Activated CD8-positive, alpha-beta memory T cell treated with anti-CD3 and anti-CD28 coated beads, Interleukin-2, amount 50 U/mL, for 1 hour (primary cell): ENCODE data around the gene SLC25A44.

ENCODE experiments used
- DNase-seq: peaks from one replicate; pipeline ENCODE4 v3.0.0-alpha.2; 2020; ENCODE audit errors: extremely low read depth

Gene SLC25A44, protein sequence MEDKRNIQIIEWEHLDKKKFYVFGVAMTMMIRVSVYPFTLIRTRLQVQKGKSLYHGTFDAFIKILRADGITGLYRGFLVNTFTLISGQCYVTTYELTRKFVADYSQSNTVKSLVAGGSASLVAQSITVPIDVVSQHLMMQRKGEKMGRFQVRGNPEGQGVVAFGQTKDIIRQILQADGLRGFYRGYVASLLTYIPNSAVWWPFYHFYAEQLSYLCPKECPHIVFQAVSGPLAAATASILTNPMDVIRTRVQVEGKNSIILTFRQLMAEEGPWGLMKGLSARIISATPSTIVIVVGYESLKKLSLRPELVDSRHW

DNA sequence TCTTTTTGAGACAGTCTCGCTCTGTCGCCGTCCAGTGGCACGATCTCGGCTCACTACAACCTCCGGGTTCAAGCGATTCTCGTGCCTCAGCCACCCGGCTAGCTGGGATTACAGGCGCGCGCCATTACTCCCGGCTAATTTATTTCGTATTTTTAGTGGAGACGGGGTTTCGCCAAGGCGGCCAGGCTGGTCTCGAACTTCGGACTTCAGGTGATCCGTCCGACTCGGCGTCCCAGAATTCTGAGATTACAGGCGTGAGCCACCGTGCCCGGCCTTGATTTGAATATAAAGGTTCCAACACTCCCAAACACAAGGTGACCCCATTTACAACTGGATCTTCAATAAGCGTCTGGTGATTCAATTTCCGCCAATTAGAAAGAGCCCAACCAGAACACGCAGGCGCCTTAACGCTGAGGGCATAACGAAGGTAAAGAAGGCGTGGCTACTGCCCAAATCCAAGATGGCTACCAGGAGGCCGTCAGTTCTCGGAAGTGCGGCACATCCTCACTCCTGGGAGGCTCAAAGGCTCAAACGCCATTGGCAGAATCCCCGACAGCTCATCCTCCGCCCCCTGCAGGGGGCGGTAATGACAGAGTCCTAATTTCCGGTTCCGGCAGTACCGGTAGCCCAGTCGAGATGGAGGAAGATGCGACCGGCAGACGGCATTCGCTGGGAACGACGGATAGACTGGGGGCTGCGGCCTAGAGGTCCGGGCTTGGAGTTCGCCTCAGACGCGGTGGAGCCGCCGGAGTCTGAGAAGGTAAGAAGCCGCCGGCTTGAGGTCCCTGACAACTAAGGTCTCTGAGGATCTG is at the start of gene SLC25A44:
TSS of gene SLC25A44 (plus strand) at position 617 of the 812 bp plus-strand sequence. CDS start 5,744 bp downstream, outside the sequence.
- DNase-seq, result peak; percentile 91

DNA sequence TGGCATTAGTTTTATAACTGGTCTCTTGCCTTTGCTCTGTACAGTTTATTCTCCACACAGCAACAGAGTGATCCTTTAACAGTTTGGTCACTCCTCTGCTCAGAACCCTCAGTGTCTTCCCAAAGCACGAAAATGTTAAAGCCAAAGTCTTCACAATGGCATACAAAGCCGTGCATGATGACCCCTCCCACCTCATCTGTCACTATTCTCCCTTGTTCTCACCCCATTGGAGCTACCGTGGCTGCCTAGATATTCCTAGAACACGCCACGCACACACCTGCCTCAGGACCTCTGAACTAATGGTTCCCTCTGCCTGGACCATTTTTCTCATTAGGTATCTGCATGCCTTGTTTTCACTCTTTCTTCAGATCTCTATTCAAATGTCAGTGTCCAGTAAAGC is 49.2 kb upstream of the SLC25A44 start:
- DNase-seq, result no peak

DNA sequence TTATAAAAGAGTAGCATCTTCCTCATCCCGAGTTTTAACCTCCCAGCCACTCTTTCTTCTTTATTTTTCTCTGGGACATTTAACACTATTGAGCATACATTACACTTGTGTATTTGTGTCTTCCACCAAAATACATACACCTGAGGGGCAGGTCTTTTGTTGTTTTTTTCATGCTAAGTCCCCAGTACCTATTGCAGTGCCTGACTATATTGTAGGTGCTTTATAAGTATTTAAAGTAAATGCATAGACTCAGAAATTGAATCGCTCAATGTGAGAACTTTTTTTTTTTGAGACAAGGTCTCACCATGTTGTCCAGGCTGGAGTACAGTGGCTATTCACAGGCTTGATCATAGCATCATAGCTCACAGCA is 48.3 kb upstream of the SLC25A44 start:
- no peak for DNase-seq

DNA sequence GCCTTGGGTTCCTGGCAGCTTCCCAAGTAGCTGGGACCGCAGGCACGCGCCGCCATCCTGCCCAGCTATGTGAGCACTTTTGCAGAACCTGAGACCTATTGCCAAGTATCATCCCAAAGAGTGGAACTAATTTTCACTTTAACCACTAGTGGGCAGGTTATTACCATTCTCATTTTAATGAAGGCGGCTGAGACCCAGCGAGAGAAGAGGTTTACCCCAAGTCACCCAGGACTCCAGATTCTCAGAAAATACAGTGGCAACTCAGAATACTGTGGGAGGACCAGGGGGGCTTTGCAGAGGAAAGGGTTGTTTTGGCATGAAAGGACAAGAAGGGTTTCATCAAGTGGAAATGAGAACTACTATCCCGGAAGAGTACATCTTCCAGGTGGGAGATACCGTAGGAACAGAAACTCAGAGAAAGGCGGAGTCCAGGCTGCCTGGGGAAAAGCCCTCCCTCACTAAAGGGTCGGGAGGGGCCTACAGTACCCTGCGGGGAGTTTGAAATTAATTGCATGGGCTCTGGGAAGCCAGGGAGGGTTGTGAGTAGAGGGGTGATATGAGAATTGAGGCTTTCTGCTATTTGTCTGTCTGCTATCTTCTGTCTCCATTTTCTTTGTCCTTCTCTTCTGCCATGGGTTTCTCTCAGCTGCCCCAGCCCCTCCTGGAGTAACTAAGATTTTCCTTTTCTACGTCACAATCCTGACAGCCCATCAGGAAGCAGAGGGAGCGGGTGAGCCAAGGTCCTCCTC is 47.7 kb upstream of the SLC25A44 start:
- DNase-seq, result no peak

DNA sequence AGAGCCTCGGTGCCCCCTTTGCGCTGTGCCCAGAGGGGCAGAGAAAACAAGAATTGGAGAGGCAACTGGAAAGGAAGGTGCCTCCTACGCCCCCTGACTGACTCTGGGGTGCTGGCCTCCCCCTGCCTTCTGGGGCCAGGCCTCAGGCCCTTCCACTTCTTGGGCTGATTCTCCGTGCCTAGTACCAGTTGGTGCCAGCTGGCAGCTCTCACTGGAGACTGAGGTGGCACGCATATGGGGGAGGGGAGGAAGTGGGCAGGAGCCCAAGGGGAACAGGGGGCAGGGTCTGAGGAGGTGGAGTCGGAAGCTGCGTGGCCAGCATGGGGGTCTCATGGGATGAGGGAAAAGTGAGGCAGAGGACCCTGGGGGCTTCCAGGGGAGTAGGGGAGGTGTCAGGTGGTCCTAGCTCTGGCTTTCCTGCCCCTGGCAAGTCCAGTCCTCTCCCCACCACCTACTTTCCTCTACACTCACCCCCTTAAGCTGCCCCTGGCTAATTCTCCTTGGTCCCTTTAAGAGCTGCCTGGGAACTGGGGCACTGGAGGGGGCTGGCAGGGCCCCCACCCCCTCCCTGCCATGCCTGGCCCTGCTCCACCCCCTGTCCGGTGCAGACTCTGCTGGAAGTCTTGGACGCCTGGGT is 47.0 kb upstream of the SLC25A44 start:
- DNase-seq, result no peak

DNA sequence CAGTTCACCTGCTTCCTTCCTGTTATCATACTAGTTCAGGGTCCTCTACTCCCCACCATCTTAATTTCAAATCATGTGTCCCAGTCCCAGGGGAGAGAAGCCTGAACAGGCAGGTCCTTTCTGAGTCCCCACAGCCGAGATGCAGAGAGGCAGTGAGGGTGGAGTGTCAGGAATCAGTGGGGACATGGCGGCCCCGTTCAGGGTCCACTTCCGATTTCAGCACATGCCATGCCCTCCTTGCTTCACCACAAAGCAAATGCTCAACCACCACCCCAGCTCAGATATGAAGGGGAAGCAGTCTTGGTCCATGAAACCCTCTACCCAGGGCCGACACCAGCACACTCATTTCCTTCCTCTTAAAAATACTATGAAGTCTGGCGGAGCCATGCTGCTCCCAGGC is 45.7 kb upstream of the SLC25A44 start:
- no peak for DNase-seq

DNA sequence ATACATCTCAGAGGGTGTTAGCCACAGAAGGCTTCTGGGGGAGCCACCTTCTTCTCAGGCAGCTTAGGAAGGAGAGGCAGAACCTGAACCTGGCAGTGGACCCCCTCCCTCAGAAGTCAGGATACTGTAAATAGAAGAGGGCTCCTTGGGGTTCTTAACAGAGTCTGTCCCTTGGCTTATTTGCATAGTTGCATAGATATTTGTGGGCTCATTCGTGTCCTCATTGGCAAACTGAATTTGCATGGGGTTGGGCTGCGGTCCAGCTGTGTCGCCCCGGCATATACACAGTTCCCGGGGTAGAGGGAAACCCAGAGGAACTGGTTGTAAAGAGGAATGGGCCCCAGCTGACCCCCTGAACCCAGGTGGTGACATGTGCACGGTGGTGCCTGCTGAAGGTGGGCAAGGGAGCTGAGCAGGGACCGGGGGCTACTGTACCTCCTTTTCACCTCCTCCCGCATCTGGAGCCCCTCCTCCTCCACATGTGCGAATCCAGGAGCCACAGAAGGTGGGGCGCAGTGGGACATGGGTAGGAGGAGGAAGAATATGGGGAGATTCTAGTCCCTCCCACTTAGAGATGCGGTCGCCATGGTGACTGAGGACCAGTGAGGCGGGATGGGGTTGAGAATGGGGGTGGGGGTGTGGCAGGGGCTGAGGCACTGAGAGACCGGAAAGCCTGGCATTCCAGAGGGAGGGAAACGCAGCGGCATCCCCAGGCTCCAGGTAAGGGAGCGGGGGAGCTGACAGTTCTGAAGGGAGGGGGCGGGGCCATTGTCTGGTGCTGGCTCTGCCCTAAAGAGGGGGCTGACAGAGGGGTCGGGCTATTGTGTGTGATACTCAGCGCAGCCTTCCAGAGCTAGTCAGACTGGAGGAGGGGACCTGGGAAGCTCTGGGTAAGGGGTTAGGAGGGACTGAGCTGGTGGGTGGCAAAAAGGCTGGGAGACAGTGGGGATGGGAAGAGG is 44.3 kb upstream of the SLC25A44 start:
- DNase-seq, result no peak

DNA sequence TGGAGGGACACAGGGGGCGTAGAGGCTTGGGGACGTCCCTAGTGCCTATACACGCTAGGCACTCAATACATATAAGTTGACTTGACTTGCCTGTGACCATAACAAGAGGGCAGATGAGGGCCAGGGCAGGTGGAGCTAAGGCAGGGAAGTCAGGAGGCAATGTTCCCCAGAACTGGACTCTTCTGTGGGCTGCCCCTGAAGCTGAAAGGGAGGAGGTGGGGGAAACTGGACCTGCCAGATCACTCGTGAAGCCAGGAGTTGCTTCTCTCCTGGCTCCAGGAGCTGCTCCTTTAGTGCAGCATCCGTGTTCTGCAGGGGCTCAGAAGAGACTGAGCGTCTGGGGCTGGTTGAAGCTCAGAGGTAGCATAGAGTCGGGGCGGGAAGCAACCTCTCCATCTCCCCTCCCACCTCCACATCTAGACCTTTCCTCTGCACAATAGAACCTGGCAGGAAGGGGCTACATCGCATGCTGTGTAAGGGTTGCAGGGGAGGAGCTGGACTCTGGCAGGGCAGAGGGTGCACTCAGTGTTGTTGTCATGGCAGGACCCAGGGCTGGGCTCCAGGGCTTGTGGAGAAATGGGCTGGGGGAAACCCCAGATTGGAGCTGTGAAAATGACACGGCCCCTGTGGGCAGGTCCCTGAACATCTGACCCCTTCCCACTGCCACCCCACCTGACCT is 43.4 kb upstream of the SLC25A44 start:
- DNase-seq, result no peak

DNA sequence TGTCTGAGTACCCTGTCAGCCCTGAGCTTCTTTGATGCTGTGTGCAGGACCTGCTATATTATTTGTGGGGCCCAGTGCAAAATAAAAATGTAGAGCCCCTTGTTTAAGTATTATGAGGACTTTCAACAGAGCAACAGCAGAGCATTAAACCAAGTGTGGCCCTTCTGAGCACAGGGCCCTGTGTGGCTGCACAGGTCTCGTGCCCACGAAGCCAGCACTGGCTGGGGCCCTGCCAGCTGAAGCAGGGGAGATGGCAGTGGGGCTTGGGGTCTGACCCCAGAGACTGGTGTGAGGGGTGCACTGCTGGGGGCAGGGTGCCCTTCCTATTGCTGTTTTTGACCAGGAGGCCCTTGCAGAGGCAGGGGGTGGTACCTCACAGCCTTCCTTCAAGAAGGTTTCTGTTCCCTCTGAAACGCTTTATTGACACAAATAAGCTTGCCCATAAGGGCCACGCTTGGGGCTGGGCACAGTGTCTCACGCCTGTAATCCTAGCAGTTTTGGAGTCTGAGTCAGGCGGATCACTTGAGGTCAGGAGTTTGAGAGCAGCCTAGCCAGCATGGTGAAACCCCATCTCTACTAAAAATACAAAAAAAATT is 42.7 kb upstream of the SLC25A44 start:
- no peak for DNase-seq

DNA sequence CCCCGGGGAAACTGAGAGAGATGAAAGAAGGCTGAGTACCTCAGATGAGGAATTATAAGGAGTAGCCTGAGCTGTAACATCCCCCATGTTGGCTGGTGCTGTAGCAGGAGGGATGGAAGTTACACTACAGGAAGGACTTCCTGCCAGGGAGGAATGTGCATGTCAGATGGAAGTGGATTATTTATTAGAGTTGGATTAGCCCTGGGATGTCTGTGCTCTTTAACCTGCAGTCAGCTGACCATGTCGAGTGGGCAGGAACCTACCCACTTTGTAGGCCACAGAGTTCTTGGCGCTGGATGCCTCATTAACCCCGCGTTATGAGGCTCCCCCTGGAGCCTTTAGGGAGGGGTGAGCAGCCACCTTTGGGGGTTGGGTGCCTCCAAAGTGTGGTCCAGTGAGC is 41.3 kb upstream of the SLC25A44 start:
- no peak for DNase-seq

DNA sequence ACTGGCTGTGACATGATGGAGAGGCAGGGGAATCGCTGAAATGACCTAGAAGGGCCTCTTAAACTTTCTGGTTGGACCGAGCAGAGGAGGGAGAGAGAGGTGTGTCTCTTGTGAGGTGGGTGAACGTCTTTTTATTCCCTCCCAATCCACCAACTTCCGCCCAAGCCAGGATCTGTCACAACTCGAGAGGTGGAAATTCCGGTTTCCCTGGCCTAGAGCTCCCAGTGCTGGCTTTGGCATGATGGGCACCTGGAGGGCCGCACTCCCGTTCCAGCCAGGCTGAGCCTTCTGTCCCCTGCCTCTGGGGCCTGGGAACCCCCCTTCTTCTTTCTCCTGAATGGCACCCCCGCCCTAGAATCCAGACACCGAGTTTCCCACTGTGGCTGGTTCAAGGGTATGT is 40.5 kb upstream of the SLC25A44 start, which contains the start of gene SEMA4A:
TSS of gene SEMA4A (plus strand) at position 224 of the 400 bp plus-strand sequence. CDS start 994 bp downstream, outside the sequence.
- DNase-seq, result no peak

DNA sequence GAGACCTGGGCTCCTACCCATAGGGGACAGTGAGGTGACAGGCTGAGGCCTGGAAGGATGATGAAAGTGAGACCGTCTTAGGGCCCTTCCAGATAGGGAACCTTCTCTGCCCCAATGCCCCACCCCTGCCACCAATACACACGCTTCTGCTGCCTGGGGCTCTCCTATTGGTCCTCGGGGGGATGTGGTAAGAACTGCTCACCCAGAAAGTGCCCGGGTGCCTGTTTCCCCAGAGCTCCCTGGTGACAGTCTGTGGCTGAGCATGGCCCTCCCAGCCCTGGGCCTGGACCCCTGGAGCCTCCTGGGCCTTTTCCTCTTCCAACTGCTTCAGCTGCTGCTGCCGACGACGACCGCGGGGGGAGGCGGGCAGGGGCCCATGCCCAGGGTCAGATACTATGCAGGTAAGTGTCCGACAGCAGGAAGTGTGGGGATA is 39.6 kb upstream of the SLC25A44 start:
- DNase-seq, result no peak

DNA sequence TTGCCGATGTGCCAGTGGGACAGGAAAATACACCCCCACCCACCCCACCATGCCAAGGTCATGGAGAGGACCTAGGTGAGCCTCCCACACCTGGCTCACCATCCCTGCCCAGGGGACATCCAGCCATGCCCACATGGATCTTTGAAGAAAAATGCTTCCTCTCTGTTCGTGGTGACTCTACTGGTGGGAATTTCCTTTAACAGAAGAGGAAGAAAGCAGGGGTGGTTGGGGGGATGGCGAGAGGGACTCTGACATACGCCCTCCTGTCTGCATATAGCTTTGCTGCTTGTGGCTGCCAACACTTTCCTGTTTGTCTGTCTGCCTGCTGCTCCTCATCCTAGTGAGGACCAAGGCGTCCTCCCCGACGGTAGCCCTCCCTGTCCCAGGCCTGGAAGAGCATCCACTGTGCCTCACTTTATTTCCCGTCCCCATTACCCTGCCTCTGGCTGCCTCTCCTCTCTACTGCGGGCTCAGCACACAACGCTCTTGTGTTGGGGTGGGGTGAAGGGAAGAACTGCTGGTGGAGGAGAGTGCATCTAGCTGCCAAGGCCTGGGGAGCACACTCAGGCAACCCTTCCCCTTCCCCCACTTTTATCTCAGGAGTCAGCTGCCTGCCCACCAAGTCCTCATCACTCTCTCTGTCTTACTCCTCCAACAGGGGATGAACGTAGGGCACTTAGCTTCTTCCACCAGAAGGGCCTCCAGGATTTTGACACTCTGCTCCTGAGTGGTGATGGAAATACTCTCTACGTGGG is 38.0 kb upstream of the SLC25A44 start:
- DNase-seq, result no peak

DNA sequence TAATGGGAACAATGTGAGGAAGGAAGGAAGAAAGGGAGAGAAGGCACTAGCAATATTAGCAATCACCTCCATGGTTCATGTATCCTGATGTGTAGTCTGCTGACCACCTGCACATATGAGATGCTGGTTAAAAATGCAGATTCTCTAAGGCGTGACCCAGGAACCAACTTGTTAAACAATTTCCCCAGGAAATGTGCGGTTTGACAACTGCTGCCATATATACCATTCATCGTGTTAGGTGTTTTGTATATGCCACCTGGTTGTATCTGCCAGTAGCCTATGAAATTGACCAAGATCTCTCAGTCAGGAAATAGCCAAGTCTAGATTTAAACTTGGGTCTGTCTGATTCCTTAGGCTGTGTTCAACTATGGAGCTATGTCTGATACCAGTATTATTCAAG is 36.4 kb upstream of the SLC25A44 start:
- DNase-seq, result no peak

DNA sequence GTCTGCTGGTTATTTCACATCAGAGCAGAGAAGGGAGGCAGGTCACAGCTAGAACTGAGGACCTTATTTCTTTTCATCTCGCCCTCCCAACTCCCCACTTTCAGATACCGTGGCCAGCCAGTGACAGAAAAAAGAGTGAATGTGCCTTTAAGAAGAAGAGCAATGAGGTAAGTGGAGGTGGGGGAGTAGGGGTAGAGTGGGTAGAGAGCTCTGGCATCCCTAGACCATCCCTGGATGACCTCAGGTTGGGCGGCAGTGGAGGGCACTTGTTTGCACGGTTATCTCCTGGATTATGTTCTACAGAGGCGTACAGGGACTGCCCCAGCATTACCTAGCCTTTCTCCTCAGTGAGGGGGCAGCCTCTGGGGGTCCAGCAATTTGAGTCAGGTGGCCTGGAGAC is 35.9 kb upstream of the SLC25A44 start:
- DNase-seq, result no peak

DNA sequence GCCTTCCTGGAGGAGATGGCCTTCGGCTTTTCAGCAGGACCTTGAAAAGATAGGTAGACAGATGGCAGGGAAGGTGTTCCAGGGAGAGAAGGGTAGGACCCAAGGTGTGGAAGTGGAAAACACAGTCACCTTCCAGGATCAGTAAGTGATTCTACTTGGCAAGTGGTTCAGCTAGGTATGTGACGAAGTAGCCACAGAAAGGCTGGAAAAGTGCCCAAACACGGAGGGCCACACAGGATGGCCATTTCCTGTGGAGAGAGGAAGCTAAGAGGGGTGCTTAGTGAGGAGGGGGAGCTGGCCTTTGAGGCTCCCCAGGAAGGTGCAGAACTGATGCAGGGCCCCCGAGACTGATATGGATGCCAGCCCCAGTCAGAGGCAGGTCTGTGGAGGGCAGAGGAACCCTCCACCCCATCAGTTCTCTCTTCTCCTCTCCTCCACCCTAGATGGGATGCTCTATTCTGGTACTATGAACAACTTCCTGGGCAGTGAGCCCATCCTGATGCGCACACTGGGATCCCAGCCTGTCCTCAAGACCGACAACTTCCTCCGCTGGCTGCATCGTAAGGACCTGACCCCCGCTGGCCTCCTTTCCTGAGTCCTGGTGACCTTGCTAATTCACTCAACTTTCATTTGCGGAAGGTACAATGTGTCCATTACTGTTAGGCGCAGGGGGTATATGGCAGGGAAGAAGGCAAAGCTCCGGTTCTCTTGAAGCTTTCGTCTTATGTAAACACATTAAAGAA is 33.7 kb upstream of the SLC25A44 start:
- no peak for DNase-seq

DNA sequence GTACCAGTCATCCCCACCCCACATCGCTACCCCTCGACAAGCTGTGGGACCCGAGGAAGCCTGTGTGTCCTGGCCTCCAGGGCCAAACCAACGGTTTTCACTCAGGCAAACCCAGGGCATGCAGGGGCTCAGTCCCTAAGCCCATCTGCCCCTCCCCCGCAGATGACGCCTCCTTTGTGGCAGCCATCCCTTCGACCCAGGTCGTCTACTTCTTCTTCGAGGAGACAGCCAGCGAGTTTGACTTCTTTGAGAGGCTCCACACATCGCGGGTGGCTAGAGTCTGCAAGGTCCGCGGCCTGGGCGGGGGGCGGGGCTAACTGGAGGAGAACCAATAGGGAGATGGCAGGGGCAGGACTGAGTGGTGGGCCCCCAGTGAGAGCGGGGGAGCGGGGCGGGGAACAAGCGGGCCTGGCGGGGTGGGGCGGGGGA is 33.1 kb upstream of the SLC25A44 start:
- no peak for DNase-seq

DNA sequence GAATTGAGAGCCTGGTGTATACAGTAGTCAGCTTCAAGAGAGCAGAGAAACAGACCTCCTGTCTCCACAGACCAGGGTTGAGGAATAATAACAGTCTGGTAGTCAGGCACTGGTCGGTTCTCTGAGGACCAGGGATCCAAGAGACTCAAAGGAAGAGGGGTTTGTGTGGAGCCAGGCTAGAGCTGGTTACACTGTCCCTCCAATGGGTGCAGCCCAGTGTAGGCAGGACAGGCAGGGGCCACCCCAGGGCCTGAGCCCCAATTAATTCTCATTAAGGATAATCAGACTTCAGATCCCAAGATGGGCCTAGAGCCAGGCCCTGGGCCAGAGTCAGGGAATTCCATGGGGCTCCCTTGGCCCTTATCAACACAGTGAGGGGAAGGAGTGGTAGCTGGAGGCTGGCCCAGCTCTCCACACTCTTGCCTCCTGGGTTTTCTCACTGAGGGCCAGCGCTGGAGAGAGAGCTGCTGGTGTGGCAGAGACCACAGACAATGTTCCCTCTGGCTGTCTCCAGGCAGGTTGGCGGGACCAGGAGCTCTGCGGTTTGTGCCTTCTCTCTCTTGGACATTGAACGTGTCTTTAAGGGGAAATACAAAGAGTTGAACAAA is 31.4 kb upstream of the SLC25A44 start:
- no peak for DNase-seq
